IPS-18a (cell line): Measurements from ENCODE around the gene CPNE7.

Experiments
- H3K27ac ChIP-seq: one replicate; pipeline ENCODE4 v1.5.1; 2013; ENCODE audit warnings: low read length
- H3K27me3 ChIP-seq: one replicate; pipeline ENCODE4 v1.6.1; 2013; ENCODE audit warnings: mild to moderate bottlenecking, low read length; ENCODE audit not compliant: control insufficient read depth, insufficient read depth
- H3K36me3 ChIP-seq: one replicate; pipeline ENCODE4 v1.6.1; 2013; ENCODE audit warnings: low read depth, low read length; ENCODE audit not compliant: control insufficient read depth
- H3K4me1 ChIP-seq: one replicate; pipeline ENCODE4 v1.6.1; 2013; ENCODE audit warnings: low read depth, low read length; ENCODE audit not compliant: control insufficient read depth
- H3K4me3 ChIP-seq: one replicate; pipeline ENCODE4 v1.5.1; 2013; ENCODE audit warnings: low read length
- H3K9ac ChIP-seq: one replicate; pipeline ENCODE4 v1.6.1; 2013; ENCODE audit warnings: mild to moderate bottlenecking, low read length, moderate library complexity
- H3K9me3 ChIP-seq: one replicate; pipeline ENCODE4 v1.6.1; 2013; ENCODE audit warnings: low read depth, low read length; ENCODE audit not compliant: control insufficient read depth

CPNE7 gene

DNA sequence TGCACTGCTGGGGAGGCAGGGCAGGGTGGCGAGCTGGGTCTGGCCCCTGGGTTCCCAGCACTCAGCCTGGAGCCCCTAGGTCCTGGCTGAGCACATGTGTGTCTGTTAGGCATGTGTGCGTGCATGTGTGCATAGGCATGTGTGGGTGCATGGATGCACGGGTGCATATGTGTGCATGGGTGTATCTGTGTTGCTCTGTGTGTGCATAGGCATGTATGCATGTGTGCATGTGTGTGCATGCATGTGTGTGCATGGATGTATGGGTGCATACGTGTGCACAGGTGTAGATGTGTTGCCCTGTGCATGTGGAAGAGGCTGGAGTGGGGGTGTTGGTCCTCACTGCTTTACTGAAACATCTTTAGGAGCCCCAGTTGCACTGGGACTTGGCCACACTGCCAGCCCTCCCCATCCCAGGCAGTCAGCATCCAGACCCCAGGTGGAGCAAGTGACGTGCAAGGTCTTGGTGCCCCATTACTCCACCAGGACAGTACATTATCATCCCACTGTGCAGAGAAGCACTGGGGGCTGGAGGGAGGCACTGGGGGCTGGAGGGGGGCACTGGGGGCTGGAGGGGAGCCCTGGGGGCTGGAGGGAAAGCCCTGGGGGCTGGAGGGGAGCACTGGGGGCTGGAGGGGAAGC is 27.5 kb downstream of the CPNE7 start:
- Histone ChIP-seq H3K4me3 (no peak overlapping the region), H3K9ac (no peak overlapping the region), H3K4me1 (peaks cover 3% of the 10 kb centered on the region), H3K9me3 (no peaks in the 10 kb centered on the region), H3K27ac (no peak overlapping the region), H3K36me3 (no peaks in the 10 kb centered on the region), H3K27me3 (no peaks in the 10 kb centered on the region)

DNA sequence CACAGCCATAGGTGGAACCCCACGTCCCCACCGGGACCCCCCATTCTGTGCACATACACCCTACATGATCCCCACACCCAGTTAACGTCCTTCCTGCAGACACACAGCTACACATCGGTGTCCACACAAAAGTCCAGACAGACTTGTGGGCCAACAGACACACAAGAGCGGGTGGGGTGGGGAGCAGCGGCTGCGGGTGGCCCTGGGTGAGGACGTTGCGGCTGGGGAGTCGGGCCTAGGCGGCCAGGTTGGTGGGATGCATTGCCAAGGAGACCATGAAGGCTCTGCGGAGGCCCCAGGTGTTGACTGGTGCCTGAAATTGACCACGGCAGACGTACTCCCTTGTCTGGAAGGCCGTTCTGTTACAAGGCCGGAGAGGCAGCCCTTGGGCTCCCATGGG is 29.2 kb downstream of the CPNE7 start:
- Histone ChIP-seq H3K4me1 (peaks cover 3% of the 10 kb centered on the region), H3K9ac (no peak overlapping the region), H3K4me3 (no peak overlapping the region), H3K27me3 (no peaks in the 10 kb centered on the region), H3K9me3 (no peaks in the 10 kb centered on the region), H3K27ac (no peak overlapping the region), H3K36me3 (no peaks in the 10 kb centered on the region)

DNA sequence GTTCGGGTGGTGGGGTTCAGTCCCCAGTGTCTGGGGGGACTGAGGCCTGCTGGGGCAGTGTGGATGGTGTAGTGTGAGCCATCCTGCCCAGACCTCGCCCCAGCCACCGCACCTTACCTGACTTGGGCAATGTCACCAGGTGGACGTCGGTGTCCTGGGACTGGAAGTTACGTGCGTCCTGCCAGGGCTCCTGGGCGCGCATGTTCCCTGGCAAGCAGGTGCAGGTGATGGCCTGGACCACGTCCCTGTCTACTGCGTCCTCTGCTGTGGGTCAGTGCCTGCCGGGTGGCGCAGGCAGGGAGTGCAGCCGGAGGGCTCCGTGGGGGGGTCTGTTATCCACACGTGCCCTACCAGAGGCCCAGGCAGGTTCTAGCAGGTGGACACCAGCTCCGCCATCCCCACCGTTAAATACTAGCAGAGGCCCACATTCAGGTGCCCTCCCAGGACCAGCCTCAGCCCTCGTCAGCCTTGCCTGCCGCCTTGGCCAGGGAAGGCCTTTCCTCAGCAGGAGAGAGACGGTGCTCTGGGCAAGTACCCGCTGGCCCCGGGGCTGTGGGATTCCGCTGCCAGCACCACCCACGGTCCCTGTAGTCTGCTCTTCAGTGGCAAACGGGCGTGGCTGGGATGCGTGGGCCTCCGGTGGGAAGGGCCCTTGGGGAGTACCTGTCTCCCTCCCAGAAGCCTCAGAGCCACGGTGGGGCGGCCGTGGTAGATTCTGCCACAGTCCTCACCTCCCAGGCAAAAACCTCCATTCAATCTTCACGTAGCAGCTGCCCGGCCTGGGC is 29.8 kb downstream of the CPNE7 start:
- H3K4me1 ChIP-seq = peaks cover 3% of the 10 kb centered on the region
- no peaks in the 10 kb centered on the region for H3K9me3 ChIP-seq
- no peaks in the 10 kb centered on the region for H3K36me3 ChIP-seq
- H3K9ac ChIP-seq = no peak overlapping the region
- no peak overlapping the region for H3K4me3 ChIP-seq
- H3K27ac ChIP-seq = no peak overlapping the region
- H3K27me3 ChIP-seq = no peaks in the 10 kb centered on the region

DNA sequence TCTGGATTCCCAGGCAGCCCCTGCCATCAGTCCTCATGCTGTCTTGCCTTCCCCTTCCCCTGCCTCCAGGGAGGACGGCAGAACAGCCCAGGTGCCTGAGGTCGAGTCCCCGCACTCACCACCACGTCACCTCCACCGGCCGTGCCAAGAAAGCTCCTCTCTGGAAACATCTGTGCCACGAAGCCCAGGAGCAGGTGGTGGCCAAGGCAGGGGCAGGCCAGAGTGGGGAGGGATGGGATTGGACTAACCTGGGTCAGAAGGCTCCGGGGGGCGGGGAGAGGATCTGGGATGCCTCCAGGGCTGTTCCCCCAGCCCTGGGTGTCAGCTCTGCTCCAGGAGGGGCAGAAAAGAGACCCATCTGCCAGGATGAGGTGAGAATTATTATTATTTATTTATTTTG is 30.4 kb downstream of the CPNE7 start:
- H3K36me3 ChIP-seq = no peaks in the 10 kb centered on the region
- H3K9ac ChIP-seq = no peak overlapping the region
- H3K4me3 ChIP-seq = no peak overlapping the region
- H3K4me1 ChIP-seq = peaks cover 3% of the 10 kb centered on the region
- no peaks in the 10 kb centered on the region for H3K27me3 ChIP-seq
- no peaks in the 10 kb centered on the region for H3K9me3 ChIP-seq
- no peak overlapping the region for H3K27ac ChIP-seq

DNA sequence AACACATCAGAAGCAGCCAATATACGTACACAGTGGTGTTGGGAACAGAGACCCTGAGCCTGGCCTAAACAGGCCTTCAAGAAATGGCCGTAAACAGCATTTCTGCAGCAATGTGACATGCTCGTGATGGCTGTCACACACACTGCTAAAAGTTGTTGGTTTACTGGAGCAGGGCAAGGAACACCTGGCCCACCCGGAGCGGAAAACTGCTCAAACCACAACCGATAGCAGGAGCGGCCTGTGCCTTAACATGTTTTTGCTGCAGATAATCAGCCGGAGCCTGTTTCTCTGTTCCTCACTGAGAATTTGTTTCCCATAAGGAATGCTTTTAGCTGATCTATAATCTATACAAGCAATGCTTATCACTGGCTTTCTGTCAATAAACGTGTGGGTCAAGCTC is 31.9 kb downstream of the CPNE7 start:
- Histone ChIP-seq H3K9me3 (no peaks in the 10 kb centered on the region), H3K36me3 (no peaks in the 10 kb centered on the region), H3K9ac (no peak overlapping the region), H3K27ac (no peak overlapping the region), H3K4me3 (no peak overlapping the region), H3K4me1 (peaks cover 3% of the 10 kb centered on the region), H3K27me3 (no peaks in the 10 kb centered on the region)

DNA sequence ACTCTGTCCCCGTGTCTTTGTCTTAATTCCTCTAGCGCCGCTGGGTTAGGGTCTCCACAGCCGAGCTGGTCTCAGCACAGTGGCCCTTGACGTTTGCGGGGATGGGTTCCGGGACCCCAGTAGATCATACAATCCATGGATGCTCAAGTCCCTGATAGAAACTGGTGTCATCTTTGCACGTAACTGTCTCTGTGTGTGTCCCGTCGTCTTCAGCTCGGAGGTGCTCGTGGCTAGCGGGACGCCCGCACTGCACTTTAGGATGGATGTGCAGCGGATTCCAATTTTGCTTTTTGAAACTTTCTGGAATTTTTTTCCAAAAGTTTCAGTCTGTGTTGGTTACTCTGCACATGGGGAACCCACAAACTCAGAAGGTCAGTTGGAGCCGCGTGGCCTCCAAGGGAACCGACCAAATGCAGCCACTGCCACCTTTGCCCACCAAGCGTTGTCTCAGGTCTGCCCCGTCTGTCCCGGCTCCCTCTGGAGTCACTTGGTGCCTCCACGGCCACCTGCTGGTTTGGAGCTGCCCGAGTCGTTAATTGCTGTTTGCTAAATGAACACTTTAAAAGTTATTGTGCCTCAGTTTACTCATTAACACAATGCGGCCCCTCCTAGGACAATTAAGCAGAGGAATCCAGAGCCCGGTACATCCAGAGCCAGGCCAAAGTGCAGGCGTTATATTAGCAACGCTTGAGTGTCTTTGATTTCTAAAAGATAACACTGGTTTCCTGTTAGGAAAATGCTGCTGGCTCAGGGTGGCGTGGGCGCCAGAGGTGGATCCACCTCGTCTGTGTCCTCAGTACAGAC is 32.6 kb downstream of the CPNE7 start:
- Histone ChIP-seq H3K4me1 (no peaks in the 10 kb centered on the region), H3K4me3 (no peak overlapping the region), H3K27me3 (no peaks in the 10 kb centered on the region), H3K9me3 (no peaks in the 10 kb centered on the region), H3K27ac (no peak overlapping the region), H3K9ac (no peak overlapping the region), H3K36me3 (no peaks in the 10 kb centered on the region)

DNA sequence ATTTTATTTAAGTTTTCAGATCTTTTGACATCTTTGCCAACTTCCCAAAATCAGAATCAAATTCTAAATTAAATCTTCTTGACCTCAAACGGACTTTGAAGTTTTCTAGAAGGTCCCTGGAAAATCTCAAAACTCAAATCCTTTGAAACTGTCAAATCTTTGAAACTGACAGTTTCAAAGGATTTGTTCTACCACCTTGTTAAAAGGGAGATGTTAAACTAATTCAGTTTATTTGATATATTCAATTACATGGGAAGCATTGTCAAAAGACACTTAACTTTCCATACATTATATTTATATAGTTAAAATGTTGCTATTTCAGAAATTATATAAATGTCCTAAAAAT is 34.5 kb downstream of the CPNE7 start:
- Histone ChIP-seq H3K4me1 (no peaks in the 10 kb centered on the region), H3K27me3 (no peaks in the 10 kb centered on the region), H3K9ac (no peak overlapping the region), H3K9me3 (no peaks in the 10 kb centered on the region), H3K27ac (no peak overlapping the region), H3K36me3 (no peaks in the 10 kb centered on the region), H3K4me3 (no peak overlapping the region)

DNA sequence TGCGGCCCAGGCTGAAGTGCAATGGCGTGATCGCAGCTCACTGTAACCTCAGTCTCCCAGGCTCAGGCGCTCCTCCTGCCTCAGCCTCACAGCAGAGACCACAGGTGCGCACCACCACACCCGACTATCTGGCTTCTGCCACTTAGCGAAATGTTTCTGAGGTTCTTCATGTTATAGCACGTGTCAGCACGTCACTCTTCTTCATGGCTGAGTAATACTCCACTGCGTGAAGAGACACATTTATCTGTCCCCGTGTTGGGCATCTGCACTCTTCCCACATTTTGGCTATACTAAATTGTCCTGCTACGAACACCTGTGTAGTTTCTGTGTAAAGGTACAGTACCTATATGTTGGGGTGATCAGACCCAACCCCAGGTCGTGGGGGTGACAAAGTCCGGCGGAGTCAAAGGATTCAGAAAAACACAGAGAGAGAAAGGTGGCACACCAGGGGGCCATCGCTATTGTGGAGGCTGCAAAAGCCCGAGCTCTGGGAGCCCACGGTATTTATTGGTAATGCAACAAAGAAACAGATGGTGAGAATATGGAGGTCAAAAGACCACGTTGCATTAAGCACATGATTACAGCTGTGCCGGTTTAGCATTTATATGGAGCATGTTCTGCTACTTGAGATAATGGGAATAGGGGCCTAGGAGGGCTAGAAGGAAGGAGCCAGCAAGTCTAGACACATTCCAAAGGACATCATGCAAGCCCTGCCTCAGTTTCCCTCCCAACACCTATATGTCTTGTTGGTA is 37.0 kb downstream of the CPNE7 start:
- Histone ChIP-seq H3K27me3 (no peaks in the 10 kb centered on the region), H3K27ac (no peak overlapping the region)

DNA sequence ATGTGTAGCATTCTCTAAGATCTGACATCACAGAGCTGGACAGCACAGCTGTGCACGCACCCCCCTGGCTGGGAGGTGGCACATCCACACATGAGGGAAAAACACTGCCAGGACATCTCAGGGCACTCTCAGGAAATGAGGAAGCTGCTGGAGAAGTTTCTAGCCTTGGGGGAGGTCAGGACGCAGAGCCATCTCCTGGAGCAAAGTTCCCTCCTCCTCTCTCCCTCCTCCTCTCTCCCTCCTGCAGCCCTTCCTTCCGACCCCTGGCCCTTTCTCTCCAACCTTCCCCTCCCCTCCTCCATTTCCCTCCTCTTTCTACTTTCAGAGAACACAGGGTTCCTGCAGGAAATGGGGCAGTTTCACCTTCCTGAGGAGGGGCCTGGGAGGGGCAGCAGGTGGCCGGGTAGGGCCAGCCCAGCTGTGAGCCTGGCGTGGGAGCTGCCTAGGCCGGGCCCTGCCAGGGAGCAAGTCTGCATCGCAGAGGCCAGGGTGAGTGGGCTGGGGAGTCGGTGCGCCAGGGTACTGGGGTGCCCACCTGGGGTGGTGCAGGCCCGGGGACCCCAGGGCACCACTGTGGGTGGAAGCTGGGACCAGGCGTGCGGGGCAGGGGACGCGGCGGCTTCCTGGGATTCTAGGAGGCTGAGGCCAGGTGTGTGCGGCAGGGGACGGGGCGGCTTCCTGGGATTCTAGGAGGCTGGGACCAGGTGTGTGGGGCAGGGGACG is 37.8 kb downstream of the CPNE7 start, which contains the start of gene DPEP1:
Gene DPEP1 (plus strand): TSS at position 412 of the 723 bp plus-strand sequence. CDS start 16,769 bp downstream, outside the sequence.
- Histone ChIP-seq H3K36me3 (no peaks in the 10 kb centered on the region), H3K4me1 (no peaks in the 10 kb centered on the region), H3K27me3 (no peaks in the 10 kb centered on the region), H3K4me3 (no peak within 1 kb of the TSS), H3K27ac (no peak within 1 kb of the TSS), H3K9me3 (no peaks in the 10 kb centered on the region), H3K9ac (no peak within 1 kb of the TSS)

More for the DNA sequence above, 37.0 kb downstream of the CPNE7 start:
- H3K36me3 ChIP-seq = no peaks in the 10 kb centered on the region
- no peak overlapping the region for H3K4me3 ChIP-seq
- no peak overlapping the region for H3K9ac ChIP-seq
- no peaks in the 10 kb centered on the region for H3K4me1 ChIP-seq
- H3K9me3 ChIP-seq = no peaks in the 10 kb centered on the region

DNA sequence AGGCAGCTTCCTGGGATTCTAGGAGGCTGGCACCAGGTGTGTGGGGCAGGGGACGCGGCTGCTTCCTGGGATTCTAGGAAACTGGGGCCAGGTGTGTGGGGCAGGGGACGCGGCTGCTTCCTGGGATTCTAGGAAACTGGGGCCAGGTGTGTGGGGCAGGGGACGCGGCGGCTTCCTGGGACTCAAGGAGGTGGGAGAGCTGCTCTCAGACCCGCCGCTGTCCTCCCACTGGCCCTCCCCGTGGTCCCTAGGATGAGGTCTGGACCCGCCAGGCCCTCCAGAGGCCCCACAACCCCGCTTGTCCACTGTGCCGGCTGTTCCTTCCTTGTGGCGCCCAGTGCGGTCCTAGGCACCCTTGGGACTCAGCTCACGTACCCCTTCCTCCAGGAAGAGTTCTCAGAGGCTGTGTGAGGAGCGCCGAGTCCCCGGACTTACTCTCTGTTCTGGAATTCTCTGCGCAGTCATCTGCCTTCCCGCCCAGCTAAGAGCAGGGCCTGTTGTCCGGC is 38.4 kb downstream of the CPNE7 start:
- Histone ChIP-seq H3K27me3 (no peaks in the 10 kb centered on the region), H3K36me3 (no peaks in the 10 kb centered on the region), H3K9me3 (no peaks in the 10 kb centered on the region), H3K4me3 (no peak overlapping the region), H3K4me1 (no peaks in the 10 kb centered on the region), H3K27ac (no peak overlapping the region), H3K9ac (no peak overlapping the region)
